Hepatocyte (in vitro differentiated cells): ENCODE data around the gene MRPL50. TPM values are rescaled to one million over a fixed set of nuclear protein-coding genes. Genes with fewer than 3 reads are reported as not detected.

Experiments used
- DNase-seq: peaks from one replicate; pipeline ENCODE4 v3.0.0-alpha.2; 2016; ENCODE audit warnings: low spot score
- H2AFZ ChIP-seq: fragments of 200-600 bp; sonication (generic); 2 replicates; pipeline ENCODE4 v1.6.0; 2016; ENCODE audit warnings: antibody characterized with exemption, mild to moderate bottlenecking
- H3K27ac ChIP-seq: fragments of 200-600 bp; sonication (generic); 2 replicates; pipeline ENCODE4 v1.5.1; 2016; ENCODE audit warnings: mild to moderate bottlenecking
- H3K27me3 ChIP-seq: fragments of 200-600 bp; sonication (generic); 2 replicates; pipeline ENCODE4 v1.6.1; 2016
- H3K36me3 ChIP-seq: fragments of 200-600 bp; sonication (generic); replicated peaks from 2 replicates; pipeline ENCODE4 v1.5.1; 2016; ENCODE audit warnings: low read depth; ENCODE audit not compliant: insufficient read depth
- H3K4me1 ChIP-seq: fragments of 200-600 bp; sonication (generic); 2 replicates; pipeline ENCODE4 v1.5.1; 2016; ENCODE audit warnings: mild to moderate bottlenecking, moderate library complexity; ENCODE audit not compliant: insufficient read depth
- H3K4me2 ChIP-seq: fragments of 200-600 bp; sonication (generic); 2 replicates; pipeline ENCODE4 v1.6.0; 2016
- H3K4me3 ChIP-seq: fragments of 200-600 bp; sonication (generic); 2 replicates; pipeline ENCODE4 v1.5.1; 2016; ENCODE audit warnings: mild to moderate bottlenecking
- H3K79me2 ChIP-seq: fragments of 200-600 bp; sonication (generic); 2 replicates; pipeline ENCODE4 v1.6.0; 2017; ENCODE audit warnings: mild to moderate bottlenecking
- H3K9me2 ChIP-seq: fragments of 200-600 bp; sonication (generic); replicated peaks from 2 replicates; pipeline ENCODE4 v1.6.0; 2017; ENCODE audit warnings: mild to moderate bottlenecking; ENCODE audit not compliant: insufficient read depth
- H3K9me3 ChIP-seq: fragments of 200-600 bp; sonication (generic); 2 replicates; pipeline ENCODE4 v1.5.1; 2016; ENCODE audit warnings: low read depth, mild to moderate bottlenecking
- H4K20me1 ChIP-seq: fragments of 200-600 bp; sonication (generic); 2 replicates; pipeline ENCODE4 v1.6.0; 2016; ENCODE audit warnings: mild to moderate bottlenecking; ENCODE audit not compliant: insufficient read depth, poor library complexity, severe bottlenecking
- CTCF ChIP-seq: fragments of 200-600 bp; sonication (generic); IDR thresholded peaks from 2 replicates; pipeline ENCODE4 v1.5.1; 2016; ENCODE audit warnings: antibody characterized with exemption, mild to moderate bottlenecking; ENCODE audit not compliant: poor library complexity
- EZH2 ChIP-seq: fragments of 200-600 bp; sonication (generic); IDR thresholded peaks from 2 replicates; pipeline ENCODE4 v1.6.1; 2016; ENCODE audit warnings: antibody characterized with exemption, mild to moderate bottlenecking, borderline replicate concordance
- EZH2phosphoT487 ChIP-seq: fragments of 200-600 bp; sonication (generic); IDR thresholded peaks from one replicate; pipeline ENCODE4 v1.6.1; 2018; ENCODE audit warnings: antibody characterized with exemption, mild to moderate bottlenecking, low read depth, moderate library complexity; ENCODE audit not compliant: unreplicated experiment, severe bottlenecking
- WGBS: methylation state at CpG from one replicate; pipeline ENCODE4 v1.1.6; 2016; ENCODE audit warnings: low lambda C conversion rate; ENCODE audit errors: missing lambda C conversion rate; 5-methylcytosine and 5-hydroxymethylcytosine counted together
- polyA plus RNA-seq: library from polyadenylated mRNA; unstranded; fragments of >200 nt; fragmentation: Nextera tagmentation; extraction: Ambion mirVana; gene quantifications from 2 replicates; pipeline ENCODE4 v1.2.1, GENCODE V29; 2016
- total RNA-seq: library from RNA; depleted of rRNA; stranded (reverse); fragments of >200 nt; gene quantifications from 2 replicates; pipeline ENCODE4 v1.2.3, GENCODE V29; 2014

MRPL50 gene
- 22.8 and 24.1 TPM in 2 replicates for total RNA-seq
- polyA plus RNA-seq = 23.1 and 23.7 TPM in 2 replicates

GRCh38 chr9:101398068-101398929, at the start of gene MRPL50, which contains the start of gene ZNF189:
Gene MRPL50 (minus strand): TSS chr9:101398618. CDS start chr9:101398592, 26 bp downstream.
Gene ZNF189 (plus strand): TSS chr9:101398851. CDS start chr9:101399157, 306 bp downstream.
- H3K9me2 ChIP-seq = no peaks in the 10 kb centered on the region
- H2AFZ ChIP-seq = peak within 1 kb of the TSS; percentile 69
- H3K27ac ChIP-seq = peak within 1 kb of the TSS; percentile 85
- no peak for TF ChIP-seq CTCF
- TF ChIP-seq EZH2phosphoT487 = no peak
- TF ChIP-seq EZH2 = no peak
- H3K4me2 ChIP-seq = peak within 1 kb of the TSS; percentile 93
- WGBS = under 1% methylated on average over 42 of the region's 44 CpGs
- H4K20me1 ChIP-seq = no peaks in the 10 kb centered on the region
- peak within 1 kb of the TSS; percentile 92 for H3K4me3 ChIP-seq
- no peaks in the 10 kb centered on the region for H3K27me3 ChIP-seq
- H3K36me3 ChIP-seq = peaks cover 15% of the 10 kb centered on the region
- peak; percentile 98 for DNase-seq
- peaks cover 19% of the 10 kb centered on the region for H3K9me3 ChIP-seq
- H3K79me2 ChIP-seq = peaks cover 91% of the 10 kb centered on the region
- H3K4me1 ChIP-seq = no peaks in the 10 kb centered on the region

GRCh38 chr9:101446732-101447131, 48.3 kb upstream of the MRPL50 start:
- no peaks in the 10 kb centered on the region for H3K79me2 ChIP-seq
- H4K20me1 ChIP-seq = no peaks in the 10 kb centered on the region
- H3K27me3 ChIP-seq = no peaks in the 10 kb centered on the region
- no peak overlapping the region for H2AFZ ChIP-seq
- no peaks in the 10 kb centered on the region for H3K36me3 ChIP-seq
- H3K27ac ChIP-seq = peak overlapping the region; percentile 89
- H3K9me3 ChIP-seq = no peaks in the 10 kb centered on the region
- H3K9me2 ChIP-seq = no peaks in the 10 kb centered on the region
- DNase-seq = no peak
- no peak overlapping the region for H3K4me2 ChIP-seq
- H3K4me1 ChIP-seq = peaks cover 17% of the 10 kb centered on the region
- H3K4me3 ChIP-seq = no peak overlapping the region
- TF ChIP-seq CTCF (no peak), EZH2phosphoT487 (no peak), EZH2 (no peak)

- TF ChIP-seq EZH2 (no peak), EZH2phosphoT487 (no peak), CTCF (no peak)
- WGBS = 45% methylated on average over 5 of the region's 5 CpGs
- Histone ChIP-seq H2AFZ (peak overlapping the region; percentile 35), H3K27me3 (no peaks in the 10 kb centered on the region), H3K4me3 (no peak overlapping the region), H3K36me3 (no peaks in the 10 kb centered on the region), H3K9me2 (no peaks in the 10 kb centered on the region), H3K79me2 (no peaks in the 10 kb centered on the region), H3K9me3 (no peaks in the 10 kb centered on the region), H3K27ac (peak overlapping the region; percentile 89), H4K20me1 (no peaks in the 10 kb centered on the region), H3K4me2 (peak overlapping the region; percentile 61), H3K4me1 (peaks cover 17% of the 10 kb centered on the region)
- DNase-seq = peak; percentile 40
These were observed 47.1 kb upstream of the MRPL50 start for GRCh38 chr9:101445353-101446029.
